GM12891 (cell line): ENCODE data around the gene PDZD2.
"Not testable (repeated sequence)": the region's sequence is repeated elsewhere in the genome, so short reads cannot be mapped to it uniquely, and the experiment has no call there.

ENCODE experiments used
- DNase-seq: peaks from one replicate; pipeline ENCODE4 v3.0.0; 2011; ENCODE audit warnings: low spot score; ENCODE audit not compliant: insufficient read length
- FAIRE-seq: peaks from 2 replicates; lab custom pipeline; 2011; peaks lifted over from hg19 to GRCh38; lab: Jason Lieb, UNC
- PAX5 ChIP-seq: IDR thresholded peaks from 2 replicates; pipeline ENCODE4 v1.6.1; 2011; ENCODE audit warnings: low read length, moderate library complexity, mild to moderate bottlenecking; ENCODE audit not compliant: insufficient read depth, severe bottlenecking
- POLR2A ChIP-seq: IDR thresholded peaks from 2 replicates; pipeline ENCODE4 v1.6.1; 2011; ENCODE audit warnings: low read depth, low read length, control low read depth
- POLR2AphosphoS5 ChIP-seq: IDR thresholded peaks from 2 replicates; pipeline ENCODE4 v1.6.1; 2011; ENCODE audit warnings: low read depth, low read length, control low read depth
- POU2F2 ChIP-seq: IDR thresholded peaks from 2 replicates; pipeline ENCODE4 v1.6.1; 2011; ENCODE audit warnings: low read depth, mild to moderate bottlenecking, control low read depth, low read length, moderate library complexity
- SPI1 ChIP-seq: IDR thresholded peaks from 2 replicates; pipeline ENCODE4 v1.6.1; 2011; ENCODE audit warnings: low read depth, low read length, control low read depth
- TAF1 ChIP-seq: IDR thresholded peaks from 2 replicates; pipeline ENCODE4 v1.6.1; 2011; ENCODE audit warnings: low read depth, low read length, control low read depth

Gene PDZD2

GRCh38 chr5:31999470-31999869 lies 360.5 kb downstream of the PDZD2 start:
- FAIRE-seq (no peak), DNase-seq (no peak)
- TF ChIP-seq POU2F2, result no peak
- TF ChIP-seq SPI1, result no peak
- no peak for TF ChIP-seq POLR2AphosphoS5
- no peak for TF ChIP-seq PAX5
- TF ChIP-seq POLR2A, result no peak

DNA sequence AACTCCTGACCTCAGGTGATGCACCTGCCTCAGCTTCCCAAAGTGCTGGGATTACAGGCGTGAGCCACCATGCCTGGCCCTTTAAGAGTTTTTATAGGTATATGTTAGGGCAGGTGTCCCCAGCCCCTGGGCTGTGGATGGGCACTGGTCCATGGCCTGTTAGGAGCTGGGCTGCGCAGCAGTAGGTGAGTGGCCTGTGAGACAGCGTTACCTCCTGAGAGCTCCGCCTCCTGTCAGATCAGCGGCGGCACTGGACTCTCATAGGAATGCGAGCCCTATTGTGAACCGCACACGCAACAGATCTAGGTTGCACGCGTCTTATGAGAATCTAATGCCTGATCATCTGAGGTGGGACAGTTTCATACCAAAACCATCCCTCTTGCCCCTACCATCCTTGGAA lies 361.8 kb downstream of the PDZD2 start:
- DNase-seq, result no peak
- TF ChIP-seq TAF1, result no peak
- no peak for TF ChIP-seq PAX5
- no peak for TF ChIP-seq POU2F2
- no peak for TF ChIP-seq SPI1
- no peak for TF ChIP-seq POLR2AphosphoS5
- TF ChIP-seq POLR2A, result no peak
- FAIRE-seq, result no peak

- no peak for DNase-seq
- FAIRE-seq, result no peak
- TF ChIP-seq TAF1, result no peak
- TF ChIP-seq POLR2A, result no peak
- no peak for TF ChIP-seq POU2F2
Observed at GRCh38 chr5:32001284-32001683, 362.4 kb downstream of the PDZD2 start.

- TF ChIP-seq POLR2A, result no peak
- TF ChIP-seq POLR2AphosphoS5, result no peak
- TF ChIP-seq PAX5, result no peak
- no peak for TF ChIP-seq SPI1
- no peak for TF ChIP-seq POU2F2
- TF ChIP-seq TAF1, result no peak
- no peak for DNase-seq
- no peak for FAIRE-seq
Observed at GRCh38 chr5:32001707-32002106, 362.8 kb downstream of the PDZD2 start.

DNA sequence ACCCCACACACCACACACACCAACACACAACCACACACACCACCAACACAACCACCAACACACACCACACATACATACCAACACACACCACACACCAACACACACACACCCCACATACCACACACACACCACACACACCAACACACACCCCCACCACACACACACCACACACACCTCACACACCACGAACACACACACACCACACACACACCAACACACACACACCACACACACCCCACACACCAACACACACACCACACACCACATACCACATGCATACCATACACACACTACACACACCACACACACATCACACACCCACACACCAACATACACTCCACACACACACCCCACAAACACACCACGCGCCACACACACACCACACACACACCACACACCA lies 363.8 kb downstream of the PDZD2 start:
- FAIRE-seq, result no peak
- no peak for DNase-seq
- TF ChIP-seq POLR2A, result no peak
- no peak for TF ChIP-seq POU2F2
- no peak for TF ChIP-seq POLR2AphosphoS5
- no peak for TF ChIP-seq SPI1
- no peak for TF ChIP-seq PAX5
- no peak for TF ChIP-seq TAF1

- FAIRE-seq (no peak), DNase-seq (no peak)
- TF ChIP-seq POLR2AphosphoS5 (no peak), TAF1 (no peak)
Observed at GRCh38 chr5:32003981-32004380, 365.1 kb downstream of the PDZD2 start.

- DNase-seq, result no peak
- no peak for TF ChIP-seq POLR2A
- TF ChIP-seq POU2F2, result no peak
- FAIRE-seq, result no peak
Observed at GRCh38 chr5:32004404-32004803, 365.5 kb downstream of the PDZD2 start.

- no peak for FAIRE-seq
- TF ChIP-seq SPI1 (no peak), PAX5 (no peak), POU2F2 (no peak), TAF1 (no peak), POLR2AphosphoS5 (no peak), POLR2A (no peak)
Observed at GRCh38 chr5:32008746-32009145, 369.8 kb downstream of the PDZD2 start.

DNA sequence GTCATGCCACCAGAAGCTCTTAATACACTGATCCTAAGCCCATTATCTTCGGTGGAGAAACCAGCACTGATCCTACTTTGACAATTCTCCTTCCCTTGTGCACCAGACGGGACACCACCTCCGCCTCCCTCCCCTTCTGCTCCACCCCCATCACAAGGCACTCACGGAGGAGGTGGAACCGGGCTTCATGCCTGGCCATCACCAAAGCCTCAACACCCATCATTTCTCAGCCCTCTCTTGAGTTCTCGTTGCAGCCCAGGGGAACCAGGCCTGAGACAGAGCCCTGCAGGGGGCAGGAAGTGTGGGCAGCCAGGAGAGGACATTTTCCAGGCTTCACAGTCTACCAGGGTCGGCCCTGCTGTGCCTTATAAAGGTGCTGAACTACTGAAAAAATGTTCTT lies 374.7 kb downstream of the PDZD2 start:
- DNase-seq (no peak), FAIRE-seq (no peak)
- no peak for TF ChIP-seq TAF1
- no peak for TF ChIP-seq SPI1
- no peak for TF ChIP-seq POU2F2
- no peak for TF ChIP-seq PAX5
- no peak for TF ChIP-seq POLR2AphosphoS5
- TF ChIP-seq POLR2A, result no peak

More at GRCh38 chr5:32008746-32009145, 369.8 kb downstream of the PDZD2 start:
- no peak for DNase-seq

- FAIRE-seq (no peak), DNase-seq (no peak)
- 0 out of 2 replicates have a peak, but pooled peaks have one; percentile 41 for TF ChIP-seq POU2F2
- no peak for TF ChIP-seq POLR2AphosphoS5
Observed at GRCh38 chr5:32014096-32014745, 375.3 kb downstream of the PDZD2 start.

GRCh38 chr5:32015262-32015661 lies 376.3 kb downstream of the PDZD2 start:
- not testable (repeated sequence) for DNase-seq, FAIRE-seq
